Ectodermal cell (in vitro differentiated cells): Measurements from ENCODE around the gene SFMBT1.
A peak's percentile ranks its signal among the peaks of the same experiment; 100 is the strongest.
"Not testable (repeated sequence)": the region's sequence is repeated elsewhere in the genome, so short reads cannot be mapped to it uniquely, and the experiment has no call there.

Source experiments
- H3K27ac ChIP-seq: 2 replicates; pipeline ENCODE4 v1.7.0; 2013; ENCODE audit warnings: mild to moderate bottlenecking, low read depth, low read length; ENCODE audit not compliant: insufficient read depth, poor library complexity, severe bottlenecking
- H3K27me3 ChIP-seq: 2 replicates; pipeline ENCODE4 v1.7.0; 2013; ENCODE audit warnings: mild to moderate bottlenecking, low read length; ENCODE audit not compliant: insufficient read depth, control insufficient read depth, poor library complexity, severe bottlenecking
- H3K36me3 ChIP-seq: one replicate; pipeline ENCODE4 v1.7.0; 2013; ENCODE audit warnings: low read length; ENCODE audit not compliant: control insufficient read depth, insufficient read depth
- H3K4me1 ChIP-seq: one replicate; pipeline ENCODE4 v1.7.0; 2013; ENCODE audit warnings: low read length; ENCODE audit not compliant: control insufficient read depth, insufficient read depth
- H3K4me3 ChIP-seq: 2 replicates; pipeline ENCODE4 v1.7.0; 2013; ENCODE audit warnings: low read depth, low read length, control low read depth; ENCODE audit not compliant: insufficient read depth
- H3K9me3 ChIP-seq: 2 replicates; pipeline ENCODE4 v1.7.0; 2013; ENCODE audit warnings: mild to moderate bottlenecking, low read length, moderate library complexity; ENCODE audit not compliant: control insufficient read depth
- WGBS, 2 experiments: methylation state at CpG; one replicate each; pipeline ENCODE4 v1.1.7; 2013; ENCODE audit warnings: missing lambda C conversion rate in 2 of 2; 5-methylcytosine and 5-hydroxymethylcytosine counted together

The SFMBT1 gene

GRCh38 chr3:53054233-53054632, 8.4 kb upstream of the SFMBT1 start:
- H3K36me3 ChIP-seq, H3K27ac ChIP-seq, H3K27me3 ChIP-seq, H3K4me3 ChIP-seq, H3K9me3 ChIP-seq, H3K4me1 ChIP-seq: not testable (repeated sequence)
- 79 to 94% methylated on average over 6 to 7 of the region's 7 CpGs for WGBS, 2 experiments

DNA sequence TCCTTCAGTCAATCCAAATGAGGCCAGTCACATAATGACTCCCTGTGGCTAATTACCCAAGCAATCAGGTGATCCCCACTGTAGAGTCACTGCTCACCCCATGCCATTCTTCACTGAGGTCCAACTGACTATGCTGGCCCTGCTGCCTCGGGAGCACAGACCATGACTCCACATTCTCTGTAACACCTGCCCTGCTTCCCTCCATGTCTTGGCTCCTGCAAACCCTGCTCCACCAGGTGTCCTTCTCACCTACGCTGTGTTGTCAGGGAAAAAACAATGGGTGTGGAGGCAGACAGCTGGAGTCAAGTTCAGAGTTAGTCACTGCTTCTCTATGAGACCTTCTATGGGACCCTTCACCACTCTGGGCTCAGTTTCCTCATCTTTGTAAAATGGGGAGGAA, 6.1 kb upstream of the SFMBT1 start:
- Histone ChIP-seq H3K36me3 (no peaks in the 10 kb centered on the region), H3K27ac (no peak overlapping the region), H3K4me1 (no peaks in the 10 kb centered on the region), H3K27me3 (peaks cover 18% of the 10 kb centered on the region), H3K4me3 (no peak overlapping the region), H3K9me3 (no peaks in the 10 kb centered on the region)
- 81 to 94% methylated on average over 2 of the region's 2 CpGs for WGBS, 2 experiments

DNA sequence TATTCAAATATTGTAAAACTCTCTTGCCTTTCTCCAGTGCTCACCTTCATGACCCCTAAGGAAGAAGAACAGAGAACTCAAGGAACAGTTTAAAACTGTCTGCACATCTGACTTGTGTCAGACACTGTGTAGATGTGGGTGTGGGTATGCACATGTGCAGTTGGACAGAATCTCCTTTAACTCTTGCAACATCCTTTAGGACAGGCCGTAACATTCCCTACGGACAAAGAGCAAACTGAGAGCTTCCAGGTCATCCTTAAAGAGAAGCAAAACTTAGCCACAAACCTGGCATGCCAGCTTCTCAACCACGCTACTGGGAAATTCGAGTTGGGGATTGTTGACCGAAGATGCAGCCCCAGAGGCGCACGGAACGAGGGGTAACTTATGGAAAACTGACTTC, 4.1 kb upstream of the SFMBT1 start:
- H3K27me3 ChIP-seq = peaks cover 30% of the 10 kb centered on the region
- H3K4me1 ChIP-seq = no peaks in the 10 kb centered on the region
- H3K27ac ChIP-seq = no peak overlapping the region
- 89 to 93% methylated on average over 8 of the region's 8 CpGs for WGBS, 2 experiments
- no peak overlapping the region for H3K4me3 ChIP-seq
- H3K9me3 ChIP-seq = no peaks in the 10 kb centered on the region
- H3K36me3 ChIP-seq = no peaks in the 10 kb centered on the region

- Histone ChIP-seq H3K27ac (no peak overlapping the region), H3K36me3 (no peaks in the 10 kb centered on the region), H3K4me1 (peaks cover 6% of the 10 kb centered on the region), H3K4me3 (peak overlapping the region; percentile 73), H3K27me3 (peaks cover 54% of the 10 kb centered on the region), H3K9me3 (no peaks in the 10 kb centered on the region)
- 2% methylated on average over 113 of the region's 113 CpGs for WGBS, 2 experiments
Observed at GRCh38 chr3:53046171-53047170, 598 bp upstream of the SFMBT1 start.

DNA sequence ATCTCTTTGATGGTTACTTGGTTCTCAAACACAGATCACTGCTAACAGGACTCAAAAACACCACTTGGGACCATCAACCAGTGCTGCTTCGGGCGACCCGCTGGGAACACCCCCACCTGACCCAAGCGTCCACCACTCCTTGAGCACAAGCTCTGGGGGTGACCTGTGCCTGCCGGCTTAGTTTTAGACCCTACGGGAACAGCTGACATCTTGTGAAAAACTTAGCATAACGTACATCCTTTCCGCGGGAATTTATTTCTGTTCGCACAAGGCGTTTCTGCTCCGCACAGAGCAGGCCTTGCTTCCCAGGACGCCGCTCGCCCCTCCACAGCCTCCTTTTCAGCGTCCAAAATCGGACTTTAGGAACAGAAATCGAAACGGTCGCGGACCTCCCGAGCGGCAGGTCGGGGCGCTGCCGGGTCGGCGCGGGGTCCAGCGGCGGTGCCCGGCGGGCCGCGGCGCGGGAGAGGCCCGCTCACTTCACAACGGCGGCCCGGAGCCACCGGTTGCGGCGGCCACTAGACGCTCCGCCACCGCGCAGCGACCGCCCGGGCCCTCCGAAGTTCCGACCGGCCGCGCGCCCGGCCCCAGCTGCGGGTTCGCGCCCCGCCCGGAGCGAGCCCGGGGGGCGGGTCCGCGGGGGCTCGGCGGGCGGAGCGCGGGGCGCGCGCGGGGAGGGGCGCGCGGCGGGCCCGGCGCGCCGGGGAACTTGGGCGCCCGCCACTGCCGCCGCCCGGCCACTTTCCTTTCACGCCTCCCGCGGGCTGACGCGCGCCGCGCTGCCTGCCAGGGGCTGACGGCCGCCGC, 959 bp downstream of the SFMBT1 start:
- H3K27ac ChIP-seq = no peak overlapping the region
- peak overlapping the region; percentile 70 for H3K4me3 ChIP-seq
- WGBS, 2 experiments = 1% methylated on average over 101 of the region's 101 CpGs
- H3K36me3 ChIP-seq = no peaks in the 10 kb centered on the region
- peaks cover 6% of the 10 kb centered on the region for H3K4me1 ChIP-seq
- no peaks in the 10 kb centered on the region for H3K9me3 ChIP-seq
- peaks cover 54% of the 10 kb centered on the region for H3K27me3 ChIP-seq

GRCh38 chr3:53044371-53044710, 1.5 kb downstream of the SFMBT1 start:
- WGBS, 2 experiments = 72 to 76% methylated on average over 11 of the region's 11 CpGs
- no peaks in the 10 kb centered on the region for H3K9me3 ChIP-seq
- no peaks in the 10 kb centered on the region for H3K36me3 ChIP-seq
- H3K4me3 ChIP-seq = peak overlapping the region; percentile 70
- no peak overlapping the region for H3K27ac ChIP-seq
- peaks cover 6% of the 10 kb centered on the region for H3K4me1 ChIP-seq
- peaks cover 54% of the 10 kb centered on the region for H3K27me3 ChIP-seq

- Histone ChIP-seq H3K27me3 (peaks cover 54% of the 10 kb centered on the region), H3K4me1 (peaks cover 6% of the 10 kb centered on the region), H3K4me3 (no peak overlapping the region), H3K36me3 (no peaks in the 10 kb centered on the region), H3K27ac (no peak overlapping the region), H3K9me3 (no peaks in the 10 kb centered on the region)
- WGBS, 2 experiments = 92 to 94% methylated on average over 1 to 2 of the region's 2 CpGs
Observed at GRCh38 chr3:53043738-53044137, 2.1 kb downstream of the SFMBT1 start.

DNA sequence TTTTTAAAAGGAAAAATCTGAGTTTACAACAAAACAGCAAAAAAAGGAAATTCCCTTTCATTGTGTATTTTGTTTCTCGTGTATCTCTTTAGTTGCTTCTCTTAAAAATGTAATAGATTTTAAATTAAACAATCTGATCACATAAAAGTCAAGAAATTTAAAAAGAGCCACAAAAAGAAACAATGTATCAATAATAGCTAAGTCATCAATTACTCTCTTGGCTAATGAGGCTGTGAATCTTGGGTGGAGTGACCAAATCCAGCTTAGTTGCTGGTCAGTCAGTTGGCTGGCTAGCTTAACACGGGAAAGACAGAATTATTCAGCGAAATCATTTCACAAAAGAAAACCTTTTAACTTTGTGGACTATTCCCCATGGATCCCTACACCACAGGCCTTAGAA, 3.2 kb downstream of the SFMBT1 start:
- H3K27ac ChIP-seq = no peak overlapping the region
- no peak overlapping the region for H3K4me3 ChIP-seq
- no peaks in the 10 kb centered on the region for H3K9me3 ChIP-seq
- H3K36me3 ChIP-seq = no peaks in the 10 kb centered on the region
- peaks cover 6% of the 10 kb centered on the region for H3K4me1 ChIP-seq
- H3K27me3 ChIP-seq = peaks cover 43% of the 10 kb centered on the region
- WGBS, 2 experiments = 78 to 81% methylated on average over 2 of the region's 3 CpGs

- no peaks in the 10 kb centered on the region for H3K36me3 ChIP-seq
- H3K27me3 ChIP-seq = peaks cover 24% of the 10 kb centered on the region
- H3K9me3 ChIP-seq = no peaks in the 10 kb centered on the region
- no peak overlapping the region for H3K27ac ChIP-seq
- no peak overlapping the region for H3K4me3 ChIP-seq
- peaks cover 6% of the 10 kb centered on the region for H3K4me1 ChIP-seq
Observed at GRCh38 chr3:53040351-53040820, 5.5 kb downstream of the SFMBT1 start.

DNA sequence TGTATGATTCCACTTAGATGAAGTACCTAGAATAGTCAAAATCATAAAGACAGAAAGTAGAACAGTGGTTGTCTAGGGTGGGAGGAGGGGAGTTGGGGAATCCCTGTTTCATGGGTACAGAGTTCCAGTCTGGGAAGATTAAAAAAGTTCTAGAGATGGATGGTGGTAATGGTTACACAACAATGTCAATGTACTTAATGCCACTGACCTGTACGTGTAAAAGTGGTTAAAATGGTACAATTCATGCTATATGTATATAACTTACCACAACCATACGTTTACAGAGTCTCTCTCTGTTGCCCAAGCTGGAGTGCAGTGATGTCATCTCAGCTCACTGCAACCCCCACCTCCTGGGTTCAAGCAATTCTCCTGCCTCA, 6.5 kb downstream of the SFMBT1 start:
- no peaks in the 10 kb centered on the region for H3K9me3 ChIP-seq
- 92 to 95% methylated on average over 1 to 2 of the region's 2 CpGs for WGBS, 2 experiments
- H3K4me3 ChIP-seq = no peak overlapping the region

More for the DNA sequence above, 6.5 kb downstream of the SFMBT1 start:
- Histone ChIP-seq H3K4me1 (peaks cover 4% of the 10 kb centered on the region), H3K27ac (no peak overlapping the region), H3K27me3 (peaks cover 18% of the 10 kb centered on the region), H3K36me3 (no peaks in the 10 kb centered on the region)
